ENCODE results near the gene SVIL. TPM values are rescaled to one million over a fixed set of nuclear protein-coding genes. Genes with fewer than 3 reads are reported as not detected.

SVIL gene
- total and polyA plus RNA-seq, 2 of the 13 experiments (the other 11 are each of a cell fraction or from before 2014, with no cell fraction given), result 3.9 to 12.1 TPM

GRCh38 chr10:29481906-29482440, 152.8 kb downstream of the SVIL start (continued):
- no peak for TF ChIP-seq ZNF567 (CRISPR knock-in tag; IDR thresholded peaks at IDR 0.05; ENCODE audit: borderline replicate concordance)
- peak; percentile 61 for TF ChIP-seq HNF4A (CRISPR knock-in tag; IDR thresholded peaks at IDR 0.05)
- TF ChIP-seq CEBPB (IDR thresholded peaks at IDR 0.05; ENCODE audit: borderline replicate concordance, low read depth, low read length), result peak; percentile 88
- TF ChIP-seq RARA (CRISPR knock-in tag; IDR thresholded peaks at IDR 0.05), result peak; percentile 39; the same call in 1 of the 2 replicates
- no peak for TF ChIP-seq ZKSCAN8 (CRISPR knock-in tag; IDR thresholded peaks at IDR 0.05; ENCODE audit: borderline replicate concordance)
- TF ChIP-seq NCOA2 (CRISPR knock-in tag; IDR thresholded peaks at IDR 0.05), result 0 out of 2 replicates have a peak, but pooled peaks have one; percentile 15
- TF ChIP-seq BRD4 (CRISPR knock-in tag; IDR thresholded peaks at IDR 0.05), result no peak
- 0 out of 2 replicates have a peak, but pooled peaks have one; percentile 22 for TF ChIP-seq HOXA3 (CRISPR knock-in tag; IDR thresholded peaks at IDR 0.05)
- TF ChIP-seq NR2F6 (IDR thresholded peaks at IDR 0.05), result no peak
- TF ChIP-seq NR2F6 (CRISPR knock-in tag; IDR thresholded peaks at IDR 0.05), result peak; percentile 46; the same call in 1 of the 2 replicates
- TF ChIP-seq ZNF546 (CRISPR knock-in tag; conservative IDR thresholded peaks at IDR 0.05), result no peak
- no peak for TF ChIP-seq ZNF468 (CRISPR knock-in tag; IDR thresholded peaks at IDR 0.05)
- no peak for TF ChIP-seq DNMT1 (CRISPR knock-in tag; IDR thresholded peaks at IDR 0.05)
- no peak for TF ChIP-seq ZNF382 (CRISPR knock-in tag; IDR thresholded peaks at IDR 0.05; ENCODE audit: borderline replicate concordance)
- peak; percentile 41; the same call in 1 of the 2 replicates for TF ChIP-seq SALL1 (CRISPR knock-in tag; IDR thresholded peaks at IDR 0.05)
- peak; percentile 90 for TF ChIP-seq CEBPG (CRISPR knock-in tag; IDR thresholded peaks at IDR 0.05)
